HG03521 (cell line): ENCODE measurements around the gene WHRN.

Experiments used
- ATAC-seq: cut with Tn5 transposase; IDR thresholded peaks from one replicate; pipeline ENCODE4 v1.9.1; 2021; ENCODE audit warnings: mild to moderate bottlenecking, moderate library complexity; ENCODE audit not compliant: unreplicated experiment

WHRN gene

GRCh38 chr9:114369216-114370130 is 135.8 kb downstream of the WHRN start:
- ATAC-seq = no peak

- ATAC-seq = no peak
These were observed 137.3 kb downstream of the WHRN start for GRCh38 chr9:114367772-114368569.

- no peak for ATAC-seq
These were observed 137.9 kb downstream of the WHRN start for GRCh38 chr9:114367366-114367765.

- ATAC-seq = peak; percentile 50
These were observed 138.7 kb downstream of the WHRN start for GRCh38 chr9:114366334-114367128.

- ATAC-seq = no peak
These were observed 140.1 kb downstream of the WHRN start for GRCh38 chr9:114365194-114365593.

GRCh38 chr9:114364134-114365041 is 140.9 kb downstream of the WHRN start:
- ATAC-seq = no peak

GRCh38 chr9:114363424-114363823 is 141.8 kb downstream of the WHRN start:
- no peak for ATAC-seq

- ATAC-seq = no peak
These were observed 142.9 kb downstream of the WHRN start for GRCh38 chr9:114362394-114362793.

- ATAC-seq = no peak
These were observed 143.7 kb downstream of the WHRN start for GRCh38 chr9:114361542-114361941.

GRCh38 chr9:114359801-114360200 is 145.5 kb downstream of the WHRN start:
- ATAC-seq = no peak

- ATAC-seq = no peak
These were observed 147.4 kb downstream of the WHRN start for GRCh38 chr9:114357911-114358328.

- ATAC-seq = no peak
These were observed 147.9 kb downstream of the WHRN start for GRCh38 chr9:114357360-114357759.

- ATAC-seq = no peak
These were observed 148.5 kb downstream of the WHRN start for GRCh38 chr9:114356792-114357191.

GRCh38 chr9:114355821-114356220 is 149.5 kb downstream of the WHRN start:
- no peak for ATAC-seq
